K562 (cell line): ENCODE results near the gene ZNF385C. TPM values are rescaled to one million over a fixed set of nuclear protein-coding genes. Genes with fewer than 3 reads are reported as not detected.

Experiments
- ATAC-seq: fragments of 200-7000 bp; cut with Tn5 transposase; 3 replicates; pipeline ENCODE4 v1.9.1; 2020; ENCODE audit warnings: moderate library complexity
- BruUV-seq: library from RNA; stranded (reverse); fragments of 400-500 nt; replicated peaks from 2 replicates; lab custom pipeline; 2021; lab: Mats Ljungman, UMichigan
- CTCF ChIA-PET: fragments of 300-600 bp; formaldehyde crosslinking; extraction: SDS; loops from one replicate; lab custom pipeline; 2021; ENCODE audit warnings: low intra/inter-chr PET ratio; lab: Yijun Ruan, JAX
- POLR2A ChIA-PET: fragments of 300-600, 350-650 bp; sonication (Branson Sonifier 250); formaldehyde crosslinking; extraction: SDS; loops from one replicate; lab custom pipeline; 2021; ENCODE audit warnings: antibody characterized with exemption, inconsistent platforms; lab: Yijun Ruan, JAX
- DNase-seq, 4 experiments: peaks; one replicate each; pipeline versions ENCODE4 v3.0.0 to v3.0.0-alpha.2; 2011 to 2018; ENCODE audit warnings: low spot score in 3 of 4, mixed read lengths in 3 of 4; ENCODE audit errors: extremely low read depth in 1 of 4
- FAIRE-seq: peaks from 2 replicates; lab custom pipeline; 2011; peaks lifted over from hg19 to GRCh38; lab: Jason Lieb, UNC
- H2AFZ ChIP-seq: 2 replicates; pipeline ENCODE4 v1.6.0; 2011; ENCODE audit warnings: low read depth, low read length, control low read depth, inconsistent platforms
- H3K27ac ChIP-seq: fragments of 200-600 bp; 3 replicates; pipeline ENCODE4 v1.8.0; 2011; ENCODE audit warnings: low read depth, mild to moderate bottlenecking, control low read depth, inconsistent platforms, low read length, moderate library complexity, mixed read lengths; ENCODE audit errors: extremely low read depth
- H3K27me3 ChIP-seq, 2 experiments: fragments of 300-600 bp in 1 of 2; 2 replicates in 1 of 2; 3 replicates in 1 of 2; pipeline versions ENCODE4 v1.6.0 to v1.8.0; 2011; ENCODE audit warnings: inconsistent platforms in 2 of 2, low read length in 2 of 2, mild to moderate bottlenecking in 1 of 2, mixed read lengths in 1 of 2, moderate library complexity in 1 of 2; ENCODE audit not compliant: control insufficient read depth in 2 of 2, insufficient read depth in 2 of 2
- H3K36me3 ChIP-seq: fragments of 300-600 bp; 3 replicates; pipeline ENCODE4 v1.8.0; 2011; ENCODE audit warnings: mild to moderate bottlenecking, low read length, inconsistent platforms; ENCODE audit not compliant: control insufficient read depth, insufficient read depth
- H3K4me1 ChIP-seq, 2 experiments: fragments of 200-600 bp in 1 of 2; replicated peaks in 1 of 2; 2 replicates in 1 of 2; 3 replicates in 1 of 2; pipeline versions ENCODE4 v1.5.1 to v1.8.0; 2011; ENCODE audit warnings: inconsistent platforms in 2 of 2, low read length in 2 of 2, mild to moderate bottlenecking in 1 of 2, mixed read lengths in 1 of 2, moderate library complexity in 1 of 2; ENCODE audit not compliant: control insufficient read depth in 2 of 2, insufficient read depth in 2 of 2
- H3K4me2 ChIP-seq: 2 replicates; pipeline ENCODE4 v1.6.1; 2011; ENCODE audit warnings: low read length, control low read depth, inconsistent platforms, mixed read lengths; ENCODE audit not compliant: insufficient read depth
- H3K4me3 ChIP-seq: fragments of 200-600 bp; sonication (generic), shearing (Covaris generic); 2 replicates; pipeline ENCODE4 v1.5.1; 2016; ENCODE audit warnings: control low read depth, inconsistent platforms
- H3K79me2 ChIP-seq: fragments of 200-600 bp; 3 replicates; pipeline ENCODE4 v1.8.0; 2011; ENCODE audit warnings: low read length, inconsistent platforms; ENCODE audit not compliant: control insufficient read depth, insufficient read depth
- H3K9ac ChIP-seq, 2 experiments: 2 replicates each; pipeline versions ENCODE4 v1.6.0 to v1.6.1; 2011; ENCODE audit warnings: low read depth in 2 of 2, low read length in 2 of 2, control low read depth in 1 of 2, inconsistent platforms in 1 of 2, mild to moderate bottlenecking in 1 of 2, mixed read lengths in 1 of 2; ENCODE audit not compliant: insufficient read depth in 1 of 2
- H3K9me1 ChIP-seq: one replicate; pipeline ENCODE4 v1.6.0; 2011; ENCODE audit warnings: inconsistent platforms, mild to moderate bottlenecking, low read length, moderate library complexity; ENCODE audit not compliant: control insufficient read depth, insufficient read depth
- H3K9me3 ChIP-seq: replicated peaks from 2 replicates; pipeline ENCODE4 v1.5.1; 2011; ENCODE audit warnings: low read depth, low read length, inconsistent platforms; ENCODE audit not compliant: control insufficient read depth, insufficient read depth
- H4K20me1 ChIP-seq: replicated peaks from 2 replicates; pipeline ENCODE4 v1.6.1; 2011; ENCODE audit warnings: low read length, inconsistent platforms, mixed read lengths; ENCODE audit not compliant: control insufficient read depth, insufficient read depth
- NR2C1 ChIP-seq, 2 experiments: fragments of 450-650 bp; IDR thresholded peaks; 2 replicates each; pipeline ENCODE4 v1.6.1; 2017; ENCODE audit warnings: mild to moderate bottlenecking in 2 of 2, antibody characterized with exemption in 1 of 2, inconsistent platforms in 1 of 2, missing compliant biosample characterization in 1 of 2, missing genetic modification characterization in 1 of 2
- ZNF561 ChIP-seq: fragments of 450-650 bp; formaldehyde crosslinking; conservative IDR thresholded peaks from 2 replicates; pipeline ENCODE4 v1.4.0; 2020; ENCODE audit warnings: mild to moderate bottlenecking, moderate library complexity
- WGBS: fragments of 100-300 bp; shearing (Covaris generic); methylation state at CpG from one replicate; pipeline ENCODE4 v1.1.6; 2016; ENCODE audit warnings: low coverage, mixed read lengths; ENCODE audit not compliant: insufficient coverage; ENCODE audit errors: missing lambda C conversion rate; 5-methylcytosine and 5-hydroxymethylcytosine counted together
- in situ Hi-C: fragments of 300-500 bp; cut with MboI; formaldehyde crosslinking; loops from 4 replicates; pipeline ENCODE4 v1.15.0; 2018; ENCODE audit warnings: inconsistent platforms, mixed read lengths
- intact Hi-C: fragments of 100-400 bp; cut with micrococcal nuclease; formaldehyde crosslinking; loops from 2 replicates; pipeline ENCODE4 v1.14.2; 2022
- polyA plus RNA-seq, 8 experiments: library from polyadenylated mRNA; depleted of rRNA in 4 of 8; stranded (reverse) in 5 of 8; unstranded in 3 of 8; fragments of >200 nt; fragmentation: Nextera tagmentation in 2 of 8; fragmentation: Illumina TruSeq in 1 of 8; extraction: Ambion mirVana in 2 of 8; extraction: Trizol in 1 of 8; gene quantifications; 2 replicates each; pipeline versions ENCODE4 v1.2.1 to v1.2.3, GENCODE V29; 2011 to 2014; ENCODE audit warnings: inconsistent platforms in 1 of 8, missing spikeins in 1 of 8
- total RNA-seq, 7 experiments: library from RNA; depleted of rRNA in 6 of 7; stranded (reverse); fragments of >200 nt in 6 of 7; fragmentation: Illumina TruSeq in 2 of 7; extraction: Trizol in 2 of 7; gene quantifications; 2 replicates each; pipeline versions ENCODE4 v1.2.1 to v1.2.3, GENCODE V29; 2011 to 2021; ENCODE audit warnings: low replicate concordance in 1 of 7
- TF ChIP-seq, protein P1 (sequence below): sonication (generic); formaldehyde crosslinking; IDR thresholded peaks from 2 replicates; pipeline ENCODE4 v1.8.1; 2023; ENCODE audit warnings: mild to moderate bottlenecking, missing genetic modification reagents

The ZNF385C gene
- total and polyA plus RNA-seq, 9 of the 15 experiments (the other 6 are each of a cell fraction or from before 2014, with no cell fraction given) = 0.03 to 0.35 (median 0.18) TPM; not detected in 1

DNA sequence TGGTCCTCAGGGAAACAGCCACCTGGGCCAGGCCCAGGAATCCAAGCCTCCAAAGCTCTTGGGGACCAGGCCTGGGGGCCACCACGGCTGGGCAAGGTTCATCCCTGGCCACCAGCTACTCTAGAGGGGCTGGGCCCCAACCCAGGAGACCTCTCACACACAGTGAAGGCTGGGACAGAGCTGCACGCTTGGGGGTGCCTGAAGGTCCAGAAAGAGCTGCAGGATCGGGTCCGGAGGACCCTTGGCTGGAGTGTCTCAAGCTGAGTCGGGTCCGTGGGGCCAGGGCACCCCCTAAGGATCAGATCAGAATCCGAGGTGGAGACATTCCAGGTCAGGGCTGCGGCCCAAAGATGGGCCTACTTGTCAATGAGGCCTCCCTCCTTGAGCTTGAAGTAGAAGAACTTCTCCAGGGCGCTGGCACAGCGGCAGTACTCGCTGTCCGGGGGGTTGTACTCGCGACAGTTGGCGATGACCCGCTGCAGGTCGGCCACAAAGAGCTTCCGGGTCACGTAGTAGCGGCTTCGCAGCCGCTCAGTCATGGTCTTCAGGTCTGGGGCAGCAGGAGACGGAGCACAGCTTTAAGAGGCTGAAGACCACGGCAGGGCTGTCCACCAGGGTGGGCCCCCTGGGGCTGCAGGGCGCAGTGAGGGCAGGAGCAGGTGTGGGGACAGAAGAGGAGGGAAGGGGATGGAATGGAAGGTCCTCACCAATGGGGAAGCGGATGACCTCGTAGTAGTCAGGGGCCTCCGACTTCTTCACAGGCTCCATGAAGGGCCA is 15.2 kb upstream of the ZNF385C start:
- in situ Hi-C loops = loop anchor here (5.0 to 25.0 kb wide), 3 partner anchors 86 to 376 kb away; partner anchors contain the start of gene HAP1
- POLR2A ChIA-PET = interaction anchor here (0.7 to 1.9 kb wide), 6 partner anchors 13 to 152 kb away, joined by 3 to 7 read pairs (median 4); partner anchors contain the start of gene CNP
- Histone ChIP-seq H3K27me3 (no peaks in the 10 kb centered on the region), H3K4me2 (no peak overlapping the region), H3K4me1 (peaks cover 5 to 51% of the 10 kb centered on the region in 2 experiments; a peak in 4 of 5 replicates), H3K36me3 (peaks cover 49% of the 10 kb centered on the region; the same call in 2 of the 3 replicates), H3K79me2 (no peaks in the 10 kb centered on the region), H2AFZ (no peak overlapping the region), H3K9ac (peak overlapping the region in 1 of 2 experiments; percentile 67; a peak in 1 of 4 replicates), H4K20me1 (no peaks in the 10 kb centered on the region), H3K4me3 (no peak overlapping the region), H3K9me1 (no peaks in the 10 kb centered on the region), H3K9me3 (no peaks in the 10 kb centered on the region), H3K27ac (no peak overlapping the region)
- TF ChIP-seq ZNF561 (CRISPR knock-in tag) = no peak
- peak; percentile 60; the same call in 1 of the 2 replicates for TF ChIP-seq NR2C1 (IDR thresholded peaks at IDR 0.05)
- TF ChIP-seq NR2C1 (tag; IDR thresholded peaks at IDR 0.05) = no peak
- TF ChIP-seq, protein P1, sequence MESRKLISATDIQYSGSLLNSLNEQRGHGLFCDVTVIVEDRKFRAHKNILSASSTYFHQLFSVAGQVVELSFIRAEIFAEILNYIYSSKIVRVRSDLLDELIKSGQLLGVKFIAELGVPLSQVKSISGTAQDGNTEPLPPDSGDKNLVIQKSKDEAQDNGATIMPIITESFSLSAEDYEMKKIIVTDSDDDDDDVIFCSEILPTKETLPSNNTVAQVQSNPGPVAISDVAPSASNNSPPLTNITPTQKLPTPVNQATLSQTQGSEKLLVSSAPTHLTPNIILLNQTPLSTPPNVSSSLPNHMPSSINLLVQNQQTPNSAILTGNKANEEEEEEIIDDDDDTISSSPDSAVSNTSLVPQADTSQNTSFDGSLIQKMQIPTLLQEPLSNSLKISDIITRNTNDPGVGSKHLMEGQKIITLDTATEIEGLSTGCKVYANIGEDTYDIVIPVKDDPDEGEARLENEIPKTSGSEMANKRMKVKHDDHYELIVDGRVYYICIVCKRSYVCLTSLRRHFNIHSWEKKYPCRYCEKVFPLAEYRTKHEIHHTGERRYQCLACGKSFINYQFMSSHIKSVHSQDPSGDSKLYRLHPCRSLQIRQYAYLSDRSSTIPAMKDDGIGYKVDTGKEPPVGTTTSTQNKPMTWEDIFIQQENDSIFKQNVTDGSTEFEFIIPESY (CRISPR knock-in tag) = peak; percentile 50; the same call in 1 of the 2 replicates
- DNase-seq = no peak
- TSS peak; percentile 75 for BruUV-seq
- no peak for FAIRE-seq
- intact Hi-C loops = no loop called here
- CTCF ChIA-PET = interaction anchor here (1.2 to 1.5 kb wide), 2 partner anchors 47 to 90 kb away, joined by 3 to 4 read pairs; no protein-coding TSS in a partner anchor
- WGBS = 90% methylated on average over 28 of the region's 28 CpGs
- ATAC-seq = no peak
